NB4 (cell line): ENCODE results near the gene STARD10.

Source experiments
- POLR2A ChIP-seq: IDR thresholded peaks from 2 replicates; pipeline ENCODE4 v1.6.1; 2011; ENCODE audit warnings: mild to moderate bottlenecking; ENCODE audit not compliant: insufficient read length; ENCODE audit errors: extremely low read depth
- TF ChIP-seq, protein P1 (sequence below): IDR thresholded peaks from one replicate; pipeline ENCODE4 v1.5.1; 2012; ENCODE audit warnings: low read depth, low read length

DNA sequence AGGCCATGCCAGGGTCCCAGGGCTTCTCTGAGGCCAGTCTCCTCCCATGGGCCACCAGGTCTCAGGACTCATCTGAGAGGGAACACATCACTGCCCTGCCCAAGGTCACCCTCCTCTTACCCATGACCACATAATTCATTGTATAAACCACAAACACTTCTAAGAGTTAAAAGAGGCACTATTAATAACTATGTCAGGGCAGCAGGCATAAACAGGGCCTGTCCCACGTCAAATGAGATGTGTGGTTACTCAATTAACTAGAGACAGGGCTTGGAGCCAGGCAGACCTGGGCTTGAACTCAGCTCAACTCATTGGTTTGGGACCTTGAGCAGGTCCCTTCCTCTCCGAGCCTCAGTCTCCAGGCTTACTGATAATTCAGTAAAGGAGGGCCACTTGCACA lies 74.7 kb downstream of the STARD10 start:
- no peak for TF ChIP-seq POLR2A
- TF ChIP-seq, protein P1, sequence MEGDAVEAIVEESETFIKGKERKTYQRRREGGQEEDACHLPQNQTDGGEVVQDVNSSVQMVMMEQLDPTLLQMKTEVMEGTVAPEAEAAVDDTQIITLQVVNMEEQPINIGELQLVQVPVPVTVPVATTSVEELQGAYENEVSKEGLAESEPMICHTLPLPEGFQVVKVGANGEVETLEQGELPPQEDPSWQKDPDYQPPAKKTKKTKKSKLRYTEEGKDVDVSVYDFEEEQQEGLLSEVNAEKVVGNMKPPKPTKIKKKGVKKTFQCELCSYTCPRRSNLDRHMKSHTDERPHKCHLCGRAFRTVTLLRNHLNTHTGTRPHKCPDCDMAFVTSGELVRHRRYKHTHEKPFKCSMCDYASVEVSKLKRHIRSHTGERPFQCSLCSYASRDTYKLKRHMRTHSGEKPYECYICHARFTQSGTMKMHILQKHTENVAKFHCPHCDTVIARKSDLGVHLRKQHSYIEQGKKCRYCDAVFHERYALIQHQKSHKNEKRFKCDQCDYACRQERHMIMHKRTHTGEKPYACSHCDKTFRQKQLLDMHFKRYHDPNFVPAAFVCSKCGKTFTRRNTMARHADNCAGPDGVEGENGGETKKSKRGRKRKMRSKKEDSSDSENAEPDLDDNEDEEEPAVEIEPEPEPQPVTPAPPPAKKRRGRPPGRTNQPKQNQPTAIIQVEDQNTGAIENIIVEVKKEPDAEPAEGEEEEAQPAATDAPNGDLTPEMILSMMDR: no peak
